ENCODE data around the gene KRTAP10-8.

Gene KRTAP10-8

DNA sequence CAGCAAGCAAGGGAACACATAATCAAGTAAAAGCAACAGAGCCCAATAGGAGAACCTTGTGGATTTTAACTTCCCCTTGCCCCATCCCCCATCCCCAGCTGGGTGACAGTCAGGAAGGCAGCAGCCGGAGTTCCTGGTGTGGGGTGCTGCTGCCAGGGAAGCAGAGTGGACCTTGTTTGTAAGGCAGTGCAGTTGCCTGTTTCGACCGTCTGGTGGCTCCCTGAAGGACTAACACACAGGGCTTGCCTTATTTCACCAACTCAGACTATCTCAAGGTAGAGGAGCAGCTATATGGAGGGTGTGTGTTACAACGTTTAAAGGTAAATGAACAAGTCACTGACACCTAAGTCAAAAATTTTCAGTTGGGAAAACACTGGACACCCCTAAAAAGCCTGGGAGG is 6.6 kb downstream of the KRTAP10-8 start:
- TF ChIP-seq, protein P1, sequence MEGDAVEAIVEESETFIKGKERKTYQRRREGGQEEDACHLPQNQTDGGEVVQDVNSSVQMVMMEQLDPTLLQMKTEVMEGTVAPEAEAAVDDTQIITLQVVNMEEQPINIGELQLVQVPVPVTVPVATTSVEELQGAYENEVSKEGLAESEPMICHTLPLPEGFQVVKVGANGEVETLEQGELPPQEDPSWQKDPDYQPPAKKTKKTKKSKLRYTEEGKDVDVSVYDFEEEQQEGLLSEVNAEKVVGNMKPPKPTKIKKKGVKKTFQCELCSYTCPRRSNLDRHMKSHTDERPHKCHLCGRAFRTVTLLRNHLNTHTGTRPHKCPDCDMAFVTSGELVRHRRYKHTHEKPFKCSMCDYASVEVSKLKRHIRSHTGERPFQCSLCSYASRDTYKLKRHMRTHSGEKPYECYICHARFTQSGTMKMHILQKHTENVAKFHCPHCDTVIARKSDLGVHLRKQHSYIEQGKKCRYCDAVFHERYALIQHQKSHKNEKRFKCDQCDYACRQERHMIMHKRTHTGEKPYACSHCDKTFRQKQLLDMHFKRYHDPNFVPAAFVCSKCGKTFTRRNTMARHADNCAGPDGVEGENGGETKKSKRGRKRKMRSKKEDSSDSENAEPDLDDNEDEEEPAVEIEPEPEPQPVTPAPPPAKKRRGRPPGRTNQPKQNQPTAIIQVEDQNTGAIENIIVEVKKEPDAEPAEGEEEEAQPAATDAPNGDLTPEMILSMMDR (IDR thresholded peaks at IDR 0.05) = no peak
- H3K4me3 ChIP-seq = no peak overlapping the region
- H3K9me3 ChIP-seq = peaks cover 0 to 13% (median 3%) of the 10 kb centered on the region in 3 donors
- intact Hi-C loops (cut with DNase I; ENCODE audit: low total_unique reads) = no loop called here
- DNase-seq = peak in 1 of 2 donors; percentile 55
- no peaks in the 10 kb centered on the region for H3K4me1 ChIP-seq
- H3K27ac ChIP-seq = no peak overlapping the region
- peaks cover 0 to 27% of the 10 kb centered on the region in 2 donors for H3K27me3 ChIP-seq
- no peaks in the 10 kb centered on the region for H3K36me3 ChIP-seq

DNA sequence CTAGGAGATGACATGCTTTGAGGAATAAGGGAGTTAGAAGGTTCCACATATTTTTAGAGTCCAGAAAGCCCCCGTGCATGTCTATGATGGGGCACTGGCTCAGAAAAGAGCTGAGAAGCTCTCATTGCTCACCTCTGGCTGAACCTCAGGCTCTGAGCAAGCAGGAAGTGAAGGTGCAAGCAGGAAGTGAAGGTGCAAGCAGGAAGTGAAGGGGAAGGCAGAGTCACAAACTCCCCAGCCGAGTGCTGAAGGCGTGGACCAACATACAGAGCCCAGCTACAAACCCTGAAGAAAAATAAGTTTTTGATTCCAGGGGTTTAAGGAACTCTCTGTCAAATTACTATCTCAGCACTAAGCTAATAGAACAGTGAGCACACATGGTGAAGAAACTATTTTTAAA is 7.0 kb downstream of the KRTAP10-8 start:
- Histone ChIP-seq H3K4me1 (no peaks in the 10 kb centered on the region), H3K27ac (no peak overlapping the region), H3K27me3 (peaks cover 0 to 23% of the 10 kb centered on the region in 2 donors), H3K9me3 (peaks cover 0 to 14% (median 3%) of the 10 kb centered on the region in 3 donors), H3K36me3 (no peaks in the 10 kb centered on the region), H3K4me3 (no peak overlapping the region)
- no peak for DNase-seq
- TF ChIP-seq, protein P1 (IDR thresholded peaks at IDR 0.05) = no peak
- intact Hi-C loops (cut with DNase I; ENCODE audit: low total_unique reads) = no loop called here

DNA sequence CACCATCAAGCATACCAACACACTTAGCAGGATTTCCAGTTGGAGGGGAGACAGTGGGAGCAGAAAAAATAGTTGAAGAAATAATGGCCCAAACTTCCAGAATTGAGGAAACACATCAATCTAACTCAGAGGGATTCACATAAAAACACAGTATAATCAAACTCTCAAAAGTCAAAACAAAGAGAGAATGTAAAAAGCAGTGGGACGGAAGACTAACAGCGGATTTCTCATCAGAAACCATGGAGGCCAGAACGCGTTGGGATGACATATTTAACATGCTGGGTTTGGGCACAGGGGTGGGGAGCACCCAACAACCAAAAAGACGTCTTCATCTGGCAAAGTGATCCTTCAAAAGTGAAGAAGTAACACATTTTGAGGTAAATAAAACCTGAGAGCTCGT is 8.0 kb downstream of the KRTAP10-8 start:
- peaks cover 0 to 13% of the 10 kb centered on the region in 2 donors for H3K27me3 ChIP-seq
- no peak for DNase-seq
- no peak overlapping the region for H3K4me3 ChIP-seq
- intact Hi-C loops (cut with DNase I; ENCODE audit: low total_unique reads) = no loop called here
- no peaks in the 10 kb centered on the region for H3K36me3 ChIP-seq
- H3K27ac ChIP-seq = no peak overlapping the region
- no peaks in the 10 kb centered on the region for H3K4me1 ChIP-seq
- TF ChIP-seq, protein P1 (IDR thresholded peaks at IDR 0.05) = no peak
- H3K9me3 ChIP-seq = peaks cover 0 to 23% (median 3%) of the 10 kb centered on the region in 3 donors

DNA sequence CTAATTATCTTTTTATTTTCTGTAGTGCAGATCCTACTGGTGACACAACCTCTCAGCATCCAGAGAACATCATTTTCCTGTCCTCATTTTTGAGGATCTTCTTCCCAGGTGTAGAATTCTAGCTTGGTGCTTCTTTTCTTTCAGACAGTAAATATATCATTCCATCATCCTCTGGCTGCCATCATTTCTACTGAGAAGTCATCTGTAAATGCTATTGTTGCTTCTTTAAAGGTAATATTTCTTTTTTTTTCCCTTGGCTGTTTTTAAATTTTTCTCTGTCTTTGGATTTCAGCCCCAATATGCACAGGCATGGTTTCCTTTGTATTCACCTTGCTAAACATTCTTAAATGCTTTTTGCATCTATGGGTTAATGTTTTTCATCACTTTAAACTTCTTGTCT is 11.7 kb downstream of the KRTAP10-8 start:
- TF ChIP-seq, protein P1 (IDR thresholded peaks at IDR 0.05) = no peak
- intact Hi-C loops (cut with DNase I; ENCODE audit: low total_unique reads) = no loop called here
- Histone ChIP-seq H3K9me3 (peaks cover 0 to 23% (median 3%) of the 10 kb centered on the region in 3 donors), H3K27ac (no peak overlapping the region), H3K27me3 (peaks cover 0 to 21% of the 10 kb centered on the region in 2 donors), H3K36me3 (no peaks in the 10 kb centered on the region), H3K4me1 (no peaks in the 10 kb centered on the region), H3K4me3 (no peak overlapping the region)
- no peak for DNase-seq

DNA sequence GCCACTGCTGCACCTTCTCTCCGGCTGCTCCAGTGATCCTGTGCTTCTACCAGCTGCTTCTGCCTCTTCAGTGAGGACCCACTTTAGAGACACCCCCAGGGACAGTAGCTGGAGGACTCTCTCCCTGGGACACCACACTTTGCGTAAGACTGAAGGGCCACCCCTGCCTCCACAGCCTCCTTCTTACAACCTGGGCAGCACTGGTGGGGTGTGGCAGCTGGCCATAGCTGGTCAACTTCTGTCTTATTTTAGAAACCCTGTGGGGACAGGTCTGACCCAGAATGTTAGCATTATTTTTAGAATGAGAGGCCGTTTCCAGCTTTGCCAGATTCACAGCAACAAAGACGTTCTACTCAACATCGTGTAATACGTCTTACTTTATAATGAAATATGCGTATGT is 13.9 kb downstream of the KRTAP10-8 start:
- Histone ChIP-seq H3K9me3 (peaks cover 3 to 28% (median 9%) of the 10 kb centered on the region in 3 donors), H3K36me3 (no peaks in the 10 kb centered on the region), H3K27me3 (peaks cover 0 to 27% of the 10 kb centered on the region in 2 donors), H3K4me3 (no peak overlapping the region), H3K4me1 (no peaks in the 10 kb centered on the region), H3K27ac (no peak overlapping the region)
- TF ChIP-seq, protein P1 (IDR thresholded peaks at IDR 0.05) = no peak
- intact Hi-C loops (cut with DNase I; ENCODE audit: low total_unique reads) = no loop called here
- no peak for DNase-seq

DNA sequence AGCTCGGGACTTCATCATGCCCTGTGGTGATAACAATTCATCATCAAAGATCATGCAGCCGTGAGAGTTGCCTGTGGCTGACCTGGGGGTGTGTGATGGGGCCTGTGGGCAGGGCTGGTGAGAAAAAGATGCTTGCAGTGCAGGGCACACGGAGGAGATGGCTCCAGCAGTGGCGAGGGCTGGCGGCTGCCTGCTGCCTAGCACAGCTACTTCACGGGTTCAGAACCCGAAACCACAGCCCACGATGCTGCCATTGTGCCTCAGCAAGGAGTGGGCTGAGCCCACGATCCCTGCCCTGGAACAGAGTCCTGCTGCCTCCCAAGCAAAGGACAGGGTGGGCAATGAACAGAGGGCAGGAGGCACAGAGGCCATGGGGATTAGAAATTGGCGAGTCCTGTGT is 14.4 kb downstream of the KRTAP10-8 start:
- no peaks in the 10 kb centered on the region for H3K4me1 ChIP-seq
- peaks cover 7 to 33% (median 14%) of the 10 kb centered on the region in 3 donors for H3K9me3 ChIP-seq
- H3K36me3 ChIP-seq = no peaks in the 10 kb centered on the region
- no peak overlapping the region for H3K4me3 ChIP-seq
- intact Hi-C loops (cut with DNase I; ENCODE audit: low total_unique reads) = no loop called here
- peaks cover 0 to 27% of the 10 kb centered on the region in 2 donors for H3K27me3 ChIP-seq
- H3K27ac ChIP-seq = no peak overlapping the region
- no peak for DNase-seq
- TF ChIP-seq, protein P1 (IDR thresholded peaks at IDR 0.05) = no peak
